ENCODE measurements around the gene ATP5MG. TPM values are rescaled to one million over a fixed set of nuclear protein-coding genes. Genes with fewer than 3 reads are reported as not detected.

ATP5MG gene
- total and polyA plus RNA-seq, 2 donors (not counting 1 experiment from before 2014, with no cell fraction given), result 118 to 142 TPM

- peak overlapping the region; percentile 96 for H3K4me3 Mint-ChIP-seq
Measured at GRCh38 chr11:118437208-118438125, 36.1 kb downstream of the ATP5MG start.

More at GRCh38 chr11:118437208-118438125, 36.1 kb downstream of the ATP5MG start:
- H3K27ac ChIP-seq (ENCODE audit: low read length in 2 of 2), result peak overlapping the region; percentile 83 to 94
- H3K9me3 ChIP-seq (ENCODE audit: control extremely low read depth in 1 of 3, control insufficient read depth in 2 of 3, insufficient read depth in 1 of 3, low read length in 2 of 3), result no peaks in the 10 kb centered on the region
- peak overlapping the region; percentile 95 for H3K4me2 ChIP-seq (replicated peaks; ENCODE audit: low read depth, low read length, poor library complexity, severe bottlenecking)
- POLR2A ChIA-PET, result interaction anchor here (0.6 kb wide), 1 partner anchor 517 kb away, joined by 3 read pairs; no protein-coding TSS in a partner anchor
- no peaks in the 10 kb centered on the region for H3K27me3 Mint-ChIP-seq
- CTCF ChIA-PET, result interaction anchor here (0.8 to 0.9 kb wide), 2 partner anchors 137 to 239 kb away, joined by 3 read pairs; no protein-coding TSS in a partner anchor
- peaks cover 56% of the 10 kb centered on the region for H3K4me1 Mint-ChIP-seq
- peaks cover 0 to 7% of the 10 kb centered on the region in 2 experiments for H3K36me3 ChIP-seq (replicated peaks in 1 of 2; ENCODE audit: control extremely low read depth in 1 of 2, control insufficient read depth in 1 of 2, extremely low read depth in 1 of 2, insufficient read depth in 2 of 2, low read length in 1 of 2)
- ATAC-seq (ENCODE audit: low read depth) (no peak), DNase-seq (peak; percentile 55)
- H3K79me2 ChIP-seq (ENCODE audit: control insufficient read depth, insufficient read depth, low read length), result peaks cover 59% of the 10 kb centered on the region
- peaks cover 35 to 36% of the 10 kb centered on the region in 2 donors for H3K4me1 ChIP-seq (ENCODE audit: control insufficient read depth in 2 of 2, insufficient read depth in 2 of 2, low read length in 2 of 2)
- no peak for TF ChIP-seq EZH2 (IDR thresholded peaks at IDR 0.05; ENCODE audit: borderline replicate concordance, insufficient read depth, low read depth, low read length, poor library complexity, severe bottlenecking)
- TF ChIP-seq, protein P1, sequence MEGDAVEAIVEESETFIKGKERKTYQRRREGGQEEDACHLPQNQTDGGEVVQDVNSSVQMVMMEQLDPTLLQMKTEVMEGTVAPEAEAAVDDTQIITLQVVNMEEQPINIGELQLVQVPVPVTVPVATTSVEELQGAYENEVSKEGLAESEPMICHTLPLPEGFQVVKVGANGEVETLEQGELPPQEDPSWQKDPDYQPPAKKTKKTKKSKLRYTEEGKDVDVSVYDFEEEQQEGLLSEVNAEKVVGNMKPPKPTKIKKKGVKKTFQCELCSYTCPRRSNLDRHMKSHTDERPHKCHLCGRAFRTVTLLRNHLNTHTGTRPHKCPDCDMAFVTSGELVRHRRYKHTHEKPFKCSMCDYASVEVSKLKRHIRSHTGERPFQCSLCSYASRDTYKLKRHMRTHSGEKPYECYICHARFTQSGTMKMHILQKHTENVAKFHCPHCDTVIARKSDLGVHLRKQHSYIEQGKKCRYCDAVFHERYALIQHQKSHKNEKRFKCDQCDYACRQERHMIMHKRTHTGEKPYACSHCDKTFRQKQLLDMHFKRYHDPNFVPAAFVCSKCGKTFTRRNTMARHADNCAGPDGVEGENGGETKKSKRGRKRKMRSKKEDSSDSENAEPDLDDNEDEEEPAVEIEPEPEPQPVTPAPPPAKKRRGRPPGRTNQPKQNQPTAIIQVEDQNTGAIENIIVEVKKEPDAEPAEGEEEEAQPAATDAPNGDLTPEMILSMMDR (IDR thresholded peaks at IDR 0.05), result no peak
- H4K20me1 ChIP-seq (ENCODE audit: control insufficient read depth, insufficient read depth, low read length, poor library complexity, severe bottlenecking), result peaks cover 53% of the 10 kb centered on the region
- H3K27ac Mint-ChIP-seq, result peak overlapping the region; percentile 95
- peak overlapping the region; percentile 77 for H3K9ac ChIP-seq (ENCODE audit: low read length)
- peak overlapping the region; percentile 70 to 89 (median 80) for H3K4me3 ChIP-seq (ENCODE audit: control extremely low read depth in 1 of 5, extremely low read depth in 1 of 5, insufficient read depth in 1 of 5, low read depth in 2 of 5, low read length in 4 of 5)
- H2AFZ ChIP-seq (ENCODE audit: insufficient read depth, low read depth, low read length, poor library complexity, severe bottlenecking), result peak overlapping the region; percentile 79
- no peaks in the 10 kb centered on the region for H3K27me3 ChIP-seq (replicated peaks in 1 of 4; ENCODE audit: control extremely low read depth in 1 of 4, control insufficient read depth in 3 of 4, insufficient read depth in 4 of 4, low read length in 3 of 4)
- no peaks in the 10 kb centered on the region for H3K9me3 Mint-ChIP-seq (ENCODE audit: insufficient read depth)
- intact Hi-C loops (cut with micrococcal nuclease), result loop anchor here (2.0 to 10.0 kb wide), 7 partner anchors 51 to 620 kb away; partner anchors contain the start of genes ARCN1, DDX6, MPZL3 and TMEM25
- WGBS (ENCODE audit: insufficient coverage), result 0% methylated on average over 18 of the region's 28 CpGs
